Measurements from ENCODE around the gene OPN5.

Gene OPN5

GRCh38 chr6:47865206-47865605, 83.4 kb downstream of the OPN5 start:
- no peak for DNase-seq

DNA sequence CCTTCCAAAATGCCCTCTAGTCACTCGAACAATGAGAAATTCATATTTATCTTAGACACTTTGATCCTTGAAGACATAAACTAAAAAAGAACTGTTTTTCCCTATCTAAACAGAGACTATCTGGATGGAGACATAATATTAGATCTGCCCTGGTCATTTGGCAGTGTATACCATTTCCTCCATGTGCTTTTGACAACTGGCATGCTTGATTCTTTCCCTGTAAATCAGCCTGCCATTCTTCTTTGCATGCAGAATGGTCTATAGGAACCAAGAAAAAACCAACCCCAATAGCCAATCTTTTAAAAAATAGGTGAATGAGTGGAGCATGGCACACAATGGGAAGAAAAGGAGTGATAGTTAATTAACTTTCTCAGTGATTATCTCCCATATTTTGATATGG, 93.8 kb downstream of the OPN5 start:
- DNase-seq: no peak

Measured in effector CD8-positive, alpha-beta T cell (primary cell).